ENCODE data around the gene WHAMM. TPM values are rescaled to one million over a fixed set of nuclear protein-coding genes. Genes with fewer than 3 reads are reported as not detected.

The WHAMM gene
- total and polyA plus RNA-seq, 2 of the 4 experiments (the other 2 are of a cell fraction): 1.4 to 4.1 TPM

- Histone ChIP-seq H4K5ac (ENCODE audit: low read depth, low read length) (no peak overlapping the region), H3K56ac (ENCODE audit: extremely low read depth, insufficient read depth, low read length) (no peak overlapping the region), H2AK5ac (ENCODE audit: low read depth, low read length) (no peak overlapping the region), H2BK20ac (ENCODE audit: low read depth, low read length) (no peak overlapping the region), H3K18ac (ENCODE audit: low read depth, low read length) (no peak overlapping the region), H2BK120ac (ENCODE audit: low read depth, low read length) (no peak overlapping the region), H3K4me2 (ENCODE audit: low read depth, low read length) (no peak overlapping the region), H2BK15ac (ENCODE audit: low read depth, low read length) (no peak overlapping the region), H2BK5ac (ENCODE audit: low read depth, low read length, poor library complexity, severe bottlenecking) (no peak overlapping the region), H3K9ac (ENCODE audit: low read depth, low read length) (no peak overlapping the region), H4K20me1 (ENCODE audit: insufficient read depth, low read length) (no peaks in the 10 kb centered on the region), H2AFZ (replicated peaks; ENCODE audit: low read length, poor library complexity) (no peak overlapping the region), H3K14ac (replicated peaks; ENCODE audit: low read depth, low read length) (no peak overlapping the region), H3K23ac (ENCODE audit: low read depth, low read length) (no peak overlapping the region), H4K8ac (ENCODE audit: low read depth in 2 of 2, low read length in 2 of 2) (no peak overlapping the region), H3K27me3 (ENCODE audit: control insufficient read depth, insufficient read depth, low read length) (0 out of 2 replicates have a peak, but pooled peaks cover 2% of the 10 kb centered on the region), H3K36me3 (ENCODE audit: control insufficient read depth, insufficient read depth, low read length) (no peaks in the 10 kb centered on the region), H3K4me1 (ENCODE audit: control insufficient read depth, insufficient read depth, low read length) (0 out of 2 replicates have a peak, but pooled peaks cover 1% of the 10 kb centered on the region), H2AK9ac (replicated peaks; ENCODE audit: low read depth, low read length, poor library complexity) (no peak overlapping the region), H3K4ac (ENCODE audit: low read depth, low read length) (no peak overlapping the region), H3K4me3 (ENCODE audit: insufficient read depth, low read depth, low read length) (no peak overlapping the region), H3K27ac (ENCODE audit: insufficient read depth, low read length) (no peak overlapping the region), H3K79me1 (ENCODE audit: low read depth in 1 of 2, low read length in 2 of 2) (no peaks in the 10 kb centered on the region), H3K9me3 (ENCODE audit: control insufficient read depth, insufficient read depth, low read length) (no peaks in the 10 kb centered on the region), H3K9me1 (ENCODE audit: insufficient read depth, low read length) (peaks cover 4% of the 10 kb centered on the region; the same call in 1 of the 2 replicates), H4K91ac (ENCODE audit: insufficient read depth, low read depth, low read length) (no peak overlapping the region)
- DNase-seq (no peak), ATAC-seq (ENCODE audit: low read depth) (no peak)
- CTCF ChIA-PET: interaction anchor here (1.9 kb wide), 1 partner anchor 27 kb away, joined by 4 read pairs; no protein-coding TSS in a partner anchor
- WGBS, 2 experiments (ENCODE audit: extremely low coverage in 2 of 2, insufficient read length in 1 of 2): no CpG with 5 or more reads among the region's 2 CpGs
- intact Hi-C loops (cut with micrococcal nuclease): no loop called here
- TF ChIP-seq MXI1 (IDR thresholded peaks at IDR 0.05; ENCODE audit: borderline replicate concordance, low read depth, low read length): no peak
- no peak for TF ChIP-seq MAFK (IDR thresholded peaks at IDR 0.05; ENCODE audit: low read depth, low read length)
- no peak for TF ChIP-seq RFX5 (IDR thresholded peaks at IDR 0.05; ENCODE audit: low read depth, low read length)
- no peak for TF ChIP-seq MAZ (IDR thresholded peaks at IDR 0.05; ENCODE audit: borderline replicate concordance, low read depth, low read length)
- no peak for TF ChIP-seq CTCF (conservative IDR thresholded peaks at IDR 0.05; ENCODE audit: low read depth, low read length)
- TF ChIP-seq SMC3 (IDR thresholded peaks at IDR 0.05; ENCODE audit: low read depth, low read length): no peak
- TF ChIP-seq RAD21 (IDR thresholded peaks at IDR 0.05; ENCODE audit: low read length): no peak
- no peak for TF ChIP-seq BHLHE40 (IDR thresholded peaks at IDR 0.05; ENCODE audit: low read depth, low read length)
- TF ChIP-seq CEBPB (IDR thresholded peaks at IDR 0.05; ENCODE audit: low read depth, low read length): no peak
- TF ChIP-seq NFE2L2 (IDR thresholded peaks at IDR 0.05; ENCODE audit: low read depth, low read length): no peak
- TF ChIP-seq CHD1 (IDR thresholded peaks at IDR 0.05; ENCODE audit: low read depth, low read length): no peak
- no peak for TF ChIP-seq RCOR1 (IDR thresholded peaks at IDR 0.05; ENCODE audit: insufficient replicate concordance, low read length)
- TF ChIP-seq FOS (IDR thresholded peaks at IDR 0.05; ENCODE audit: low read depth, low read length): no peak
- TF ChIP-seq, protein P1, sequence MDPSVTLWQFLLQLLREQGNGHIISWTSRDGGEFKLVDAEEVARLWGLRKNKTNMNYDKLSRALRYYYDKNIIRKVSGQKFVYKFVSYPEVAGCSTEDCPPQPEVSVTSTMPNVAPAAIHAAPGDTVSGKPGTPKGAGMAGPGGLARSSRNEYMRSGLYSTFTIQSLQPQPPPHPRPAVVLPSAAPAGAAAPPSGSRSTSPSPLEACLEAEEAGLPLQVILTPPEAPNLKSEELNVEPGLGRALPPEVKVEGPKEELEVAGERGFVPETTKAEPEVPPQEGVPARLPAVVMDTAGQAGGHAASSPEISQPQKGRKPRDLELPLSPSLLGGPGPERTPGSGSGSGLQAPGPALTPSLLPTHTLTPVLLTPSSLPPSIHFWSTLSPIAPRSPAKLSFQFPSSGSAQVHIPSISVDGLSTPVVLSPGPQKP (IDR thresholded peaks at IDR 0.05; ENCODE audit: borderline replicate concordance, low read depth, low read length): no peak
- no peak for TF ChIP-seq POLR2A (IDR thresholded peaks at IDR 0.05; ENCODE audit: low read depth, low read length)
- TF ChIP-seq, protein P2, sequence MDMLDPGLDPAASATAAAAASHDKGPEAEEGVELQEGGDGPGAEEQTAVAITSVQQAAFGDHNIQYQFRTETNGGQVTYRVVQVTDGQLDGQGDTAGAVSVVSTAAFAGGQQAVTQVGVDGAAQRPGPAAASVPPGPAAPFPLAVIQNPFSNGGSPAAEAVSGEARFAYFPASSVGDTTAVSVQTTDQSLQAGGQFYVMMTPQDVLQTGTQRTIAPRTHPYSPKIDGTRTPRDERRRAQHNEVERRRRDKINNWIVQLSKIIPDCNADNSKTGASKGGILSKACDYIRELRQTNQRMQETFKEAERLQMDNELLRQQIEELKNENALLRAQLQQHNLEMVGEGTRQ (IDR thresholded peaks at IDR 0.05; ENCODE audit: low read depth, low read length): no peak
- POLR2A ChIA-PET (ENCODE audit: unreplicated experiment): no interaction called here
- dilution Hi-C loops (cut with HindIII; ENCODE audit: low sequenced_read_pairs, unreplicated experiment): no loop called here
- BruUV-seq (replicated peaks): no TSS peak
- in situ Hi-C loops (cut with MboI; ENCODE audit: low sequenced_read_pairs): no loop called here
Observed at GRCh38 chr15:82877825-82878224, 68.4 kb downstream of the WHAMM start.
